SK-N-SH (cell line): ENCODE measurements around the gene UCN.

Experiments
- GABPA ChIP-seq: IDR thresholded peaks from 2 replicates; pipeline ENCODE4 v1.4.0; 2012; ENCODE audit warnings: low read depth, mild to moderate bottlenecking
- GATA2 ChIP-seq: sonication (generic); formaldehyde crosslinking; IDR thresholded peaks from 2 replicates; pipeline ENCODE4 v1.5.0; 2020; ENCODE audit warnings: mild to moderate bottlenecking, missing genetic modification reagents
- NFIC ChIP-seq: IDR thresholded peaks from 2 replicates; pipeline ENCODE4 v1.4.0; 2012; ENCODE audit warnings: borderline replicate concordance
- RAD21 ChIP-seq: IDR thresholded peaks from 2 replicates; pipeline ENCODE4 v1.6.1; 2012; ENCODE audit warnings: mild to moderate bottlenecking, low read length
- SMC3 ChIP-seq: IDR thresholded peaks from 2 replicates; pipeline ENCODE4 v1.6.1; 2012; ENCODE audit warnings: low read depth, low read length, improper control_type of control experiment
- TCF12 ChIP-seq: IDR thresholded peaks from 2 replicates; pipeline ENCODE4 v1.4.0; 2012
- TF ChIP-seq, protein P1 (sequence below): fragments of 200-600 bp; sonication (generic); IDR thresholded peaks from 2 replicates; pipeline ENCODE4 v1.6.1; 2017; ENCODE audit warnings: antibody characterized with exemption, mild to moderate bottlenecking, moderate library complexity

DNA sequence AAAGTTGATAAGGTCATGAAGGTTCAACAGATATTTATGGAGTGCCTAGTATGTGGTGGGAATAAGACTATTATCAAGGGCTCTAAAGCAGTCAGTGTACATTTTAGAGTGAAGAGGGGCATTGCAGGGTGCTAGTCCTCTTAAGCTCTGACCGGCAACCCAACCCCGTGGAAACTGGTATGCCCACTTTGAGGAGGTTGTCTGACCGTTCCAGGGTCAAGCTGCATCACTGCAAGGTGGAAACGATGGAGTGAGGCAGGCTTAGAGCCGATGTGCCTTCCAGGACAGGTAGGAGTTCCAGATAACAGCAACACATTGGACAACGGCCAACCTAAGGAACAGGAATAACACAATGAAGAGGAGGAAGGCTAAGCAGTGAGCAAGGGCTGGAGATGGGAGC is 1.4 kb upstream of the UCN start:
- TF ChIP-seq GABPA (no peak), RAD21 (no peak), SMC3 (no peak), TCF12 (no peak), NFIC (no peak), GATA2 (CRISPR knock-in tag) (no peak)
- TF ChIP-seq, protein P1, sequence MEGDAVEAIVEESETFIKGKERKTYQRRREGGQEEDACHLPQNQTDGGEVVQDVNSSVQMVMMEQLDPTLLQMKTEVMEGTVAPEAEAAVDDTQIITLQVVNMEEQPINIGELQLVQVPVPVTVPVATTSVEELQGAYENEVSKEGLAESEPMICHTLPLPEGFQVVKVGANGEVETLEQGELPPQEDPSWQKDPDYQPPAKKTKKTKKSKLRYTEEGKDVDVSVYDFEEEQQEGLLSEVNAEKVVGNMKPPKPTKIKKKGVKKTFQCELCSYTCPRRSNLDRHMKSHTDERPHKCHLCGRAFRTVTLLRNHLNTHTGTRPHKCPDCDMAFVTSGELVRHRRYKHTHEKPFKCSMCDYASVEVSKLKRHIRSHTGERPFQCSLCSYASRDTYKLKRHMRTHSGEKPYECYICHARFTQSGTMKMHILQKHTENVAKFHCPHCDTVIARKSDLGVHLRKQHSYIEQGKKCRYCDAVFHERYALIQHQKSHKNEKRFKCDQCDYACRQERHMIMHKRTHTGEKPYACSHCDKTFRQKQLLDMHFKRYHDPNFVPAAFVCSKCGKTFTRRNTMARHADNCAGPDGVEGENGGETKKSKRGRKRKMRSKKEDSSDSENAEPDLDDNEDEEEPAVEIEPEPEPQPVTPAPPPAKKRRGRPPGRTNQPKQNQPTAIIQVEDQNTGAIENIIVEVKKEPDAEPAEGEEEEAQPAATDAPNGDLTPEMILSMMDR: no peak
